NOMO-1 (cell line): ENCODE measurements around the gene ATP2B2.

Experiments
- DNase-seq, 2 experiments: peaks; one replicate each; lab custom pipeline; 2025; ENCODE audit not compliant: unreplicated experiment in 2 of 2; lab: John Stamatoyannopoulos, UW

ATP2B2 gene

DNA sequence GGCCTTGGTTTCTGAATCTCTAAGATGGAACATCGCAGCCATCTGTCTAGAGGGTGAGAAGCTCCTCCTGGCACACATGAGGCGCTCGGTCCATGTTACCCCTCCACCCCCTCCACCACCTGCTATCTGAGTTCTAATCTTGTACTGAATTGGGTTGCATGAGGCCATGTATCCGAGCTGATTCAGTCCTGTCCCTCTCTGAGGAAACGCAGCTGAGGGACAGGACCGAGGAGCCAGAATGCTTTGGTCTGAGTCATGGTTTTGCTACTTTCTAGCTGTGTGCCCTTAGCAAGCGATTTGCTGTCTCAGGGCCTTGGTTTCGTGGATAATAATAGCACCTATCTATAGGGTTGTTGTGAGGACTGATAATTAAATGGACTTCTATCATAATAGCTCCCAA, 96.7 kb downstream of the ATP2B2 start:
- no peak for DNase-seq

DNA sequence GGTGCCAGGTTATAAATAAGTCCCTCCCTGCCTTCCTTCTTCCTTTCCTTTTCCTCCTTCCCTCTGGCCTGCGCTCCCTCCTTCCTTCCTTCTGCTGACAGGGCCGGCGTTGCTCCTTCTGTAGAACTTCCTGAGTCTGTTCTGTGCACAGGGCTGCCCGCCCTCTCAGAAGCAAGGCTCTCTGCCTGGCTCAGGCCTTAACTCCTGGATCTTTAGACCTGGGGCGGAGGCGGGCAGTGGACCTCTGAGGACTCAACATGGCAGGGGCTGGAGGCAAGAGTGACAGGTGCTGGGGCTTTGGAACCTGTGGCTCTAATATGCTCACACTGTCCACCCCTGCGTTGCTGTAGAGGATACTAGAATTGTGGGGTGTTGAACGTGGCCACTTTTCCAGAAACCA, 98.0 kb downstream of the ATP2B2 start:
- DNase-seq = no peak

DNA sequence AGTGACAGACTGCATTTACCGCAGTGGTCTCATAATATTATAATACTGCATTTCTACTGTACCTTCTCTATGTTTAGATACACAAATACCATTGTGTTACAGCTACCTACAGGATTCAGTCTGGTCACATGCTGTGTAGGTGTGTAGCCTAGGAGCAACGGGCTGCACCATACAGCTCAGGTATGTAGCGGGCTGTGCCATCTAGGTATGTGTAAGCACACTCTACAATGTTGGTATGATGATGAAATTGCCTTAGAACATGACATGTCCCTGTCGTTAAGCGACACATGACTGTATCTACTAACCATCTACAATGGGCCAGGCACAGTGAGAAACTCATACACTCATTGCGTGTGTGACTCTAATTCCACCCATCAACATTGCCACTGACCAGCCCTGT, 99.0 kb downstream of the ATP2B2 start:
- no peak for DNase-seq

DNA sequence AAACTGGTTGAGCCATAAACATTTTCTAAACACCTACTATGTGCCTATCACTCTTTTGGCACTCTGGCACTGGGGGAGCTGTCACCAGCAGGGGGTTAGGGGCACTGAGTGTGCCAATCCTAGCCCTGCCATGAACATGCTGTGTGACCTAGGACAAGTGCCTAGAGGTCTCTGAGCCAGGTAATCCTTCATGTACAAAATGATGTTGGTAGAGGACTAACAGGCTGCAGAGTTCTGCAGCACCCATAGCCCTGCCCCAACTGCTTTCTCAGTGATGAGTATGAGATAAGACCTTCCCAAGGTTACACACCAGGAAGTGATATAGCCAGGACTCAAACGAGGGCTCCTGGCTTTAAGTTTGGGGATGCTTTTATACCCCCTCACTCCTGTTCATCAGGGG, 99.6 kb downstream of the ATP2B2 start:
- no peak for DNase-seq

DNA sequence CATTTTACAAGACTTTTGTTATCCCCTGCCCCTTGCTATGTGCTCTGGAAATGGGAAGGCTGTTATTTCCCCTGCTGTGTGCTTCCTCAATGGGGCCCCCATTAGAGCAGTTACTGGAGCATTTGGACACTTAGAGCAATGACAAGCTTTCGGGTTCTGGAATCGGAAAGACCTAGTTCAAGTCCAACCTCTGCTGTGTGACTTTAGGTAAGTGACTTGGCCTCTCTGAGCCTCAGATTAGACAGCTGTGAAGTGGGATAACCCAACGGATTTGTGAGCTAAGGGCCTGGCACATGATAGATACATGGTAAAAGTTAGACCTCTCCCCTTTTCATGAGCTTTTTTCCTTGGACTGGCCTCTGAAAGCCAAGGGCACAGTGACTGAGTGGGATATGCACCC, 100.5 kb downstream of the ATP2B2 start:
- DNase-seq = no peak

DNA sequence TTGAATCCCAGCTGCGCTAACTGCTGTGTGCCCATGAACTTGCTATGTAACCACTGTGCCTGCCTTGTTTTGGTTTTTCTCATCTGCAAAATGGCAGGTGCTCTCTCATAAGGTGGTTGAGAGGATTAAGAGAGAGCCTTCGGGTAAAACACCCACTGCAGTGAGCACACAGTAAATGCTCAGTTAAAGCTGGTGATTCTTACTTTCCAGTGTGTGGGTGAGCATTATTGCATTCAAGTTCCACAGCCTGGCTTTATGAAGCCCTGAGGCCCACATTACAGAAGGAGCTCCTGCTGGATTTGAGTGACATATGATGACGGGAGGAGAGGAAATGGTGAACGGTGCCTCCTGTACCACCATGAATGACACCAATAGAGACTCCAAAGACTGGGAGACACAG, 101.0 kb downstream of the ATP2B2 start:
- no peak for DNase-seq

DNA sequence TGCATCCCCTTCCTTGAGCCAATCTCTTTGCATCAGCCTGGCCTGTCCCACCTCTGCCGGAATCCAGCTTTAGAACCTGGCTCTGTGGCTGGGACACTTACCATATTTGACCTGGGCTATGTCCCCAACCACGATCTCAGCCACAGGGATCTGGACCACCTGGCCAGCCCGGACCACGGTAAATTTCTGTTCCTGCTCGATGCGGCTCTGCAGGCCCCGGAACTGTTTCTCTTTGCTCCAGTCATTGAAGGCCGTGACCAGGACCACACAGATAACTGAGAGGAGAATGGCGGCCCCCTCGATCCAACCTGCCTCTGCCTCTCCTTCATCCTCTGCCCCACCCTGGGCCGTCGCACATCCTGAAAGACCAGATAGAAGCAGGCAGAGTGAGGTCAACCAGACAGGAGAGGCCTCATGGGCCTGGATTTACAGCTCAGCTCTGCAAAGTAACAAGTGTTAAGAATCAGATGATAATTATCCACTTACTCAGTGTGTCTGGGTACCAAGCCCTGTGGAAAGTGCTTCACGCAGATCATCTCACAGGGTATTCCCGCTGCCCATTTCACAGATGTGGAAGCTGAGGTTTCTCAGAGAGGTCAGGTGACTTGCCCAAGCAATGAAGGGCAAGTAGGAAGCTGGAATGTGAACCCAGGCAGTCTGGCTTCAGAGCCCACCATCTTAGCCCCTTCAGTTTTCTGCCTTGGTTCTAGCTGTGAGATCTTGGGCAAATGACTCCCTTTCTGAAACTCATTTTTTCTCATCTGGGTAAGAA, 103.2 kb downstream of the ATP2B2 start:
- DNase-seq = no peak

DNA sequence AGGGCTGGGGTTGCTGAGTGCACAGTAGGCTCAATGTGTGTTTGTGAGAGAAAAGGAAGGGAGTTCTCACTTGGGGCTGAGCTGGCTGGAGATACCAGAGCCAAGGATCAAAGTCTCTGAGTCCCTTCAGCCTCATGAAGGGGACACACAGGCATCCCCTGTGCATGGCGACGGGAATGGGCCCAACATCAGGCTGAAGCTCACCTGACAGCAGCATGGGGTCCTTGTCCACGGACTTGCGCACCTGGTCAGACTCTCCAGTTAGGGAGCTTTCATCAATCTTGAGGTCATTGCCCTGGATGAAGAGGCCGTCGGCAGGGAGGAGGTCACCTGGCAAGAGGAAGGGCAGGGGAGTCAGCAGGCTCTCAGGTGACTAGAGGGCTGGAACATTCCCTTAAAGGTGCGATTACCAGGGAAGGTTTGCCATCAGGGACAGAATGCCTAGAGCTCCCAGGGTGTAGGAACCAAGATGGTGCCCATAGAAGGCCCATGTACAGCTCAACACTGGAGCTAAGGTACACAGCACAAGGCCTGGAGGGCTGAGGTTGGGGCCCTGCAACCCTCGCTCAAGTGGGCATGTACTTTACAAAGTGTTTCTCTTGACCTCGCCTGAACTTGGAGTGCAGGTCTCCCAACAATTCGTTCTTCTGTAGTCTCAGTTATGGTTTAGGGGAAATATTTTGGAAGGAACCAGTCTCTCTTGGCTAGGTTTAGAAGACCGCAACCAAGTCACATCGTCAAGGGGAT, 104.5 kb downstream of the ATP2B2 start:
- no peak for DNase-seq

DNA sequence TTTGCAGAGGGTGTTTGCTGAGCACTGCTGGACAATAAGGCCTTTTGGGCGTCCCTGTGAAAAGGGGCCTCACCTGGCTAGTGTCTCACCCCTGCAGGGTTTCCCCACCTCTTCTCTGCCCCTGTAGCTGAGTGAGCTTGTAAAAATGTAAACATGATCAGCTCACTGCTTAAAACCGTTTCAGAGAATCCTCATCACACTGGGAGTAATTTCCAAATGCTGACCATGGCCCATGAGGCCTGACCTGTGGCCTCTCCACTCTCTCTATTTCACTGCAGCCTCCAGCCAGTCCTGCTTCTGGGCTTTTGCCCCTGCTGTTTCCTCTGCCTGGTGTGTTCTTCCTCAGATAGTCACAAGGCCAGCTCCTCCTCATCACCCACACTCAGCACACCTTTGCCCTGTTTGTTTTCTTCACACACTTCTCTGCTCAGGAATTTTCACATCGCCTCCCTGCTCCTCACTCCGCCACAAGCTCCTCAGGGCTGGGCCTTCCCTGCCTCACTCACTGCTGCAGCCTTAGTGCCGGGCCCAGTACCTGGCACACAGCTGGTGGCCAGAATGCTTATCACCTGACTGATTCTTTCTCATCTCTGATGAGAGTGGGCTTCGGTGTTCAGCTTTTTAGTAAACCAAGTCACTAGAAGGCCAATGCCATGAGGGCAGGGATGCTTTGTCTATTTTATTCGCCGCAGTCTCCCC, 105.2 kb downstream of the ATP2B2 start:
- no peak for DNase-seq

DNA sequence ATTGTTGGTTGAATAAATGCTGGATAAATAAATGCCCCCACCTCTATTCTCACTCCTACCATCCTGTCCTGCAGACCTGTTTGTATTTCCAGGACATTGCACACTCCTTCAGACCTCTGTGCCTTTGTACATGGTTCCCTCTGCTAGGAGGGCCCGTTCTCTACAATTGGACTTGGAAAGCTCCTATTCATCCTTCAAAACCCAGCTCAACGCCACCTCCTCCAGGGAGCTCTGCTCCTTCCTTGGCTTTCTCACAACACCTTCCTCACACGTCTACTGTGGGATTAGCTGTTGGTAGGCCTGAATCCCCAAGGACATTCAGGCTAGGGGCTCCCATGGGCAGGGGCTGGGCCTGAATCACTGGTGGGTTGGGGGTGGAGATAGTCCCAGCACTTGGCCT, 105.8 kb downstream of the ATP2B2 start:
- no peak for DNase-seq

DNA sequence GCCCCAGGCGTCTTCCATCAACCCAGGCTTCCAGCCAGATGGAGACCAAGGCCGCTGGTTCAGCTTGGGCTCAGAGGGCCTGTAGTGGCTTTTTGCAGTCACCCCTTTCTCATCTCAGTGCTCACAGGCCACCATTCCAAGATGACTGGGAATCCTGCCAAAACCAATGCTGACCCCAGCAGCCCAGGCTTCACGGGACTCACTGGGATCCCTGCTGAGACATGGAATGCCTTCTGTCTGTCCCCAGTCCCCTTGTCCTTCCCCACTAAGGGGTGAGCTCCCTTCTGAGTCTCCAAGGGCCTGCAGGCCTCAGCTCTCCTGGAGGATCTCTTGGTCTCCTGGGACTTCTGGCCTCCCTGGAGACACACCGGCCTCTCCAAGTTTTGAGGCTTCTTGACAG, 107.0 kb downstream of the ATP2B2 start:
- DNase-seq = no peak

DNA sequence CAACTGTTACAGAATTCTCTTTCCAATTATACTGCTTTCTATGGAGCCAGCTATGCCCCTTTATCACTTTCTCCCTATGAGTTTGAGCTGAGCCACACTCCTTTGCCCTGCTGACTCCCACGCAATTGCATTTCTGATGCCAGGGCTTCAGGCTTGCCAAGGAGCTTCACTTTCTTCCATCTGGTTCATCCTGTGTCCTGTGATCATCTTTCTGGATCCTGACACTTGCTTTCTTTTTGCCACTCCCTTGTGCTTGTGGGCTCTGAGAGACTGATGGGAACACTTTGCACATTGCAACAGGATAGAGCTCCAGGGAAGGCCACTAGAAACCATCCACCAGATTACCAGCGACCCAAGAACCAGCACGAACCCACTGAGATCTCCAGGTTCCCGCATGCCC, 107.5 kb downstream of the ATP2B2 start:
- no peak for DNase-seq

DNA sequence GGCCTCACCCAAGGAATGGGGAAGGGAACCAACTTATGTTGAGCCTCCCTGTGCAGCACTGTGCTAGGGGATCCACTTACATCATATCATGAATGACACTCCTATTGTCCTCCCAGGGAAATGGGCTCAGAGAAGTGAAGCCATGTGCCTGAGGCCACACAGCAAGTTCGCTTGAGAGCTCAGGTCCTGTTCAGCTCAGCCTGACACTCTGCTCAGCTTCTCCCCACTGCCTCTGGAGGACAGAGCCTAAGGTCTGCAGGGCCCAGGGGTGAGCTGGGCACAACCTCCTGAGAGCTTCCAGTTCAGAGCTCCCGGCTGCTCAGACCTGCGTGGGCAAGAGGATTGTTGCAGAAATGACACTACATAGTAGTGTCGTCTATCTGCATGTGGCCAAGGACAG, 108.5 kb downstream of the ATP2B2 start:
- DNase-seq = no peak

DNA sequence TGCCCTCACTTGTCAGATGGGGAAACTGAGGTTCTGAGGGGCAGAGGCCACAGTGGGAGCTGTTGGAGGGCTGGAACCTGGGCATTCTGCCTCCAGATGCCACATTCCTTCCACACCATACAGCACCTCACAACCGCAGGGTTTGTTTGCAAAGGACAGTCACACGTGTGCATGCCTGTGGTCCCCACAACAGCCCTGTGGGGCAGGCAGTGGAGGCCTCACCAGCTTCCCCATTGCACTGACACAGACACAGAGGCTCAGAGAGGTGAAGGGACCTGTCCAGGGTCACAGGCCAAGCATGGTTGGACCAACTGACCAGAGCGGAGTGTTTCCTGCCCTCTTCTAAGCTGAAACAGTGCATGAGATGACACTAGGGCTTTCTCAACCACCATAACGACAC, 109.3 kb downstream of the ATP2B2 start:
- DNase-seq = no peak

DNA sequence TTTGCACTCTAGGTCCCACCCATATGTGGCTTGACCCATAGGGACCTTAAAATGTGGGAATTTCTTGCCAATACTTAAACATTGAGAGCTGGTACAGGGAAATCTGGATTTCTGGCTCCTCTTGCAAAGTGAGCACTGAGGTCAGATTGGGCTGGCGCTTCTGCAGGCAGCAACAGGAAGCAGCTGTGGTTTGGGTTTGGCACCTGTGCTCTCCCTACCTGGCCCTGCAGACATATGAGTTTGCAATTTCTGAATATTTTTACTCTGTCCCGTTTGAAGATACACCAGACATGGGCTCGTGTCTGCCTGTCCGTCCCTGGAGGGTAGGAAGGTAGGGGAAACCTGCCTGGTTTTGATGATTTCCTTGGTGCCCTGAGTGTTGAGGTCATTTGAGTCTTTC, 109.7 kb downstream of the ATP2B2 start:
- no peak for DNase-seq

DNA sequence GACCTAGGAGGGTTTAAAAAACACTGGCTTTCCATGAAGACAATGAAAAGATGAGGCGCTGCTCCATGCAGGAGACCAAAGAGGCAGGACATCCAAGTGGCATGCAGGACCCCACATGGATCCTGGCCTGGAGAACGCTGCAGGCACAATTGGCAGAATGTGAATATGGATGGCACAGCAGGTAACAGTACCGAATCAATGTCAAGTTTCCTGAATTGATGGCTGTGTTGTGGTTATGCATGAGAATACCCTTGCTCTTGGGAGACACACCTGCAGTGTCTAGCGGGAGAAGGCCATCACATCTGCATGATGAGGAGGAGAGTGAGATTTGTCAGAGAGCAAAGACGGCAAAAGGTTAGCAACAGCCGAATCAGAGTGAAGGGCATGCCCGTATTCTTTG, 110.2 kb downstream of the ATP2B2 start:
- DNase-seq = no peak

DNA sequence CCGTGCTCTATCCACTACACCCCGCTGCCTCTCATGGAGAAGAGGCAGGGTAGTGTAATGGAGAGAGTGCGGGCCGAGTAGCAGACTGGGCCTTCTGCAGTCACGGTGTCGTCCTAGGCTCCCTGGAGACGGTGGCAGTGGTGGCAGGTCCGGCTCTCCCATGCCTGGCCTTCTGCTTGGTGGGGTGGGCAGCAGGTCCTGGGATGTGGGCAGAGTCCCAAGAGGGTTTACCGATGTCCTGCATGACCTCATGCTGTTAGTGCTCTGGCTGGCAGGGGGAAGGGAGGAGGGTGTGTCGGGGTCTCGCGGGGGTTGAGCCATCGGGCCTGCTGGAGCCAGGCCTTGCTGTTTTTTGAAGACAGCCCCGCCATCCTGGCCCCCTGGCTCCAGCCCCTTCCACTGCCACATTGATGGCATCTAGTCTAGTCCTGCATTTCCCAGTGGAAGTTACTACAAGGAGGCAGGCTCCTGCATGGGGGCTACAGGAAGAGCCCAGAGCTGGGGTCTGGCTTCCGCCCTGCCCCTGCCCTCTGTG, 110.8 kb downstream of the ATP2B2 start:
- no peak for DNase-seq

DNA sequence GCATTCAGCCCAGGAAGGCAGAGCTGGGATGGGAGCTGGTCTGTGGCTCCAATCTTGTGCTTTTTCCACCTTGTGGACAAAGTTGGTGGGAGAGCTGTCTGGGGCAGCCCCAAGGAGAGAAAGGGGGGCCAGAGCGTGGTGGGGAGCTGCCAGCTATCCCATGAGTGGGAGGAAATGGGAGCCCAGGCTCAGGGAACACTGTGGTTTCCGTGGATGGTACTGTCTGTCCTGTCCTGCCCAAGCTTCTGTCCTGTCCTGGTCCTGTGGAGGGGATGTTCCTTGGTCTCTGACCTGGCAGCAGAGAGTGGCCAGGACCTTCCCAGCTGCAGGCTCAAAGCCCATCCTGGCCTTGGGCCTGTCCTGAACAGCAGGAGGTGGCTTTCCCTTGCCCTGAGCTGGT, 111.9 kb downstream of the ATP2B2 start:
- no peak for DNase-seq

DNA sequence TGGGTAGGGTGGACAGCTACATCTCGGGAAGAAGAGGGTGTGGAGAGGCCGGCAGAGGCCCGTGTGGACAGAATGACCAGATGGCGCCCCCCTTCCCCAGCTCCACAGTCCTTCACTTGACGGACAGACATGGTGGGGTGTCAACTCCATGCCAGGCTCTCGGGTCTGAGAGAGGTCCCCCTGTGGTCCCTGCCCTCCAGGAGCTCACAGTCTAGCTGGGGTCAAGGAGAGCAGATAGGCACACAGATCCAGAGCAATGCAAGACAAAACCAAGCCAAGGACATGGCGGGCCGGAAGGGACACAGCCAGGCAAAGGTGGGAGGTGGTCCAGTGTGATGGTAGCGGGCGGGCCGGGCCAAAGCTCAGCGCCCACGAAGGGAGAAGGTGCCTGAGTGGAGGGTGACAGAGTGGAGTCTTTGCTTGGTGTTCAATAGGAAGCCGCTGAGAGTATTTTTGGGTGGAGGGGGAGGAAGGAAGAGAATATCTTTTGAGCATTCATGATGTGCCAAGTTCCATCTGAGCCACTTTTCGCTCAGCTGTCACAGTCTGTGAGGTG, 112.4 kb downstream of the ATP2B2 start:
- no peak for DNase-seq

DNA sequence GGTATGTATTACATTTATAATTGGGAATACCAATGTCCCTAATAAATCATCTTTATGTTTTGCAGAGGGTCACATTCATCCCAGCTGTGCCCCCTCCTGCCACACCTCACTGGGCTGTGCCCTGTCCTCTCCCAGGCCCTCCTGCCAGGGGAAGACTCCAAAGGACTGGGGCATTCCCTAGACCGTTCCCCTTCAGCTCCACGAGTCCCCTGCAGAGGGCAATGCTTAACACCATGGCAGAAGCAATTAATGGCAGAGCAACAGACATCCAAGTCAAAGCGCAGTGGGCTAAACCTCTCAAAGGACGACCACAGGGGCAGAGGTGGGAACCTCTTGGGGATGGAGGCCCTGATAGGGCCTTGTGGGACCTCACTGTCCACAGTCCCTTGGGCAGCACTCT, 113.1 kb downstream of the ATP2B2 start:
- DNase-seq = no peak

DNA sequence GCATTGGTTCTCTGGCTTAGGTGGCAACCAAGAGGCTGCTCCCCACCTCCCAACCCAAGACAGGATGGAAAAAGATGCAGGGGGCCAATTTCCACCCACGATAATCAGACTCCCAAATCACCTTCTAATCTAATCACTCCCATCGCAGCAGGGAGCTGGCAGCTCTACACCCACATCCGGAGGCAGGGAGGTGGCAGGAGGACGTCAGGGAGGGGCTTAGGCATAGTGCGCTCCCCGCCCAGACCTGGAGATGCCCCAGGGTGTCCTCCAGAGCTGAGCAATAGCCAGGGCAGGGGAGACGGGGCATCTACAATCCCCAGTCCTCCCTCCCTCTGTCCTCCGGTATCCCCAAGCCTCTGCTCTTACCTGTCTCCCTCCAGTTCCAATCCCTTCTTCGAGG, 114.0 kb downstream of the ATP2B2 start:
- no peak for DNase-seq
